ENCODE measurements around the gene TPSG1.

GRCh38 chr16:1218061-1218929 lies 6.8 kb downstream of the TPSG1 start:
- no peak for TF ChIP-seq CTCF (IDR thresholded peaks at IDR 0.05; ENCODE audit: low read depth, low read length)
- TF ChIP-seq POLR2A (IDR thresholded peaks at IDR 0.05; ENCODE audit: extremely low read depth, insufficient read length): no peak
- TF ChIP-seq MAX (IDR thresholded peaks at IDR 0.05; ENCODE audit: low read depth, low read length): no peak
- no peak for TF ChIP-seq MYC (IDR thresholded peaks at IDR 0.05; ENCODE audit: low read depth, low read length)

Measured in NB4 (cell line).